Dedifferentiated amniotic fluid mesenchymal stem cell (primary cell): Measurements from ENCODE around the gene TLL2.

Experiments used
- DNase-seq: peaks from one replicate; pipeline ENCODE4 v3.0.0-alpha.2; 2016; ENCODE audit errors: extremely low spot score

TLL2 gene

DNA sequence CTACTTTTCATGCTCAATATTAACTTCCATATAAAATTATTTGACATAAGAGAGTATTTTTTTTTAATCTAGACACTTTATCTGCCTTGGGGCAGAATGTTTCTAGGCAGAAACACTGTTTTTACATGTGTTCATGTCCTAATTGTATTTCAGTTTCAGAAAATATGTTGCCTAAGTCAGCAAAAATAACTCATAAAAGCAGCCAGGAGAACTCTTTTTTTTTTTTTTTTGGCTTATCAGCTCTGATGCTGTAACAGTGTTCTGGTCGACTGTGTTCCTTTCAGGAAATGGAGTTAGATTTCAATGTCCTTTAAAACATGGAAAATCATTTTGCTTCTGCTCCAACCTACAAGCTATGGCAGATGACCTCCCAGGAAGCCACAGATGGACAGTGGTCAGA lies 91.7 kb downstream of the TLL2 start:
- DNase-seq, result no peak

DNA sequence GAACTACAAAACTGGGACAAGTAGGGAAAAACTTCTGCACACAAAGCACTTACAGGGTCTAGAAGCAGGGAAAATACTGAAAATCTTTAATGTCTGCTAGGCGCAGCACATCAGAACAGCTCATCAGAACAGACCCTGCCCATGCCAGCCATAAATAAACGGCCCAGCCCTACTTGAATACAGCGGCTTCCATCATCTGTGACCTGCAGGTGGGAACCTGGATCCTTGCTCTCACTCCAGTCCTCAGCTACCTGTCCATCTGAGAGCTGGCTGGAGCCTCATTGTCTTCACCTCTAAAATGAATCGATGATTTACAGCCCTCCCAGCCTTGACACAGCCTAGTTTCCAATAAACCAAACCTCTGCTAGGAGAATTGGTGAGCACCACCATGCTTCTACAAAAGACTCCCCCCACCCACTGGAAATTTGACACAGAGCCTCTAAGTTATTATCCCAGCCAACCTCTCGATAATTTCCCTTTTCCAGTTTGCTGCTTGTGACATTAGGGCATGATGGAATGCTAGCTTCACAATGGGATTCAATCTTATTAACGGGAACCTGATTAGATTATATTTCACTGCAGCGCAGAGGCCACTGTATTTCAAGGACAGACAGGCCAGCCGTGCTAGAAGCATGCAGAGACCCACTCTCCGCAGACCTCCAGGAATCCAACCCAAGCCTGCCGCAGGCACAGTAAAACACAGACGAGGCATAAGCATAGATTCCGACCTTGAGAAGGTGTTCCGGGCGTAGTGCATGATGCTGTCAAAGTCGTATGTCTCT lies 93.3 kb downstream of the TLL2 start:
- no peak for DNase-seq

DNA sequence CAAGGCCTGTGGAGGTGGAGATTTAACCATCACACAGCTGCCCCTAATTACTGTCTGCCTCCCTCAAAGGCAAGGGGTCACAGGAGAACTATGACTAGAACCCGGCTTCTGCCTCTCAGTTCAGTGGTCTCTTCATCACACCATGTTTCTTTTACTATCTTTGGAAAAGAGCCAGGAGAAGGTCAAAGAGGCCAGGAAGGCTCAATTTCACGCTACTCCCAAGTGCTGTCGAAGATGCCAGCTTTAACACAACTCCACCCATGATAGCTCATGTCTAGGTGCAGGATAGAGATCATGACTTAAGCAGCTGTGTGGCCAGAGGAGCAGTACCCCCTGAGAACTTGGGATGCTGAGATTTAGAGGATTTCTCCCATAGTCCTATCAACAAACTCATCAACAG lies 94.4 kb downstream of the TLL2 start:
- DNase-seq, result no peak

DNA sequence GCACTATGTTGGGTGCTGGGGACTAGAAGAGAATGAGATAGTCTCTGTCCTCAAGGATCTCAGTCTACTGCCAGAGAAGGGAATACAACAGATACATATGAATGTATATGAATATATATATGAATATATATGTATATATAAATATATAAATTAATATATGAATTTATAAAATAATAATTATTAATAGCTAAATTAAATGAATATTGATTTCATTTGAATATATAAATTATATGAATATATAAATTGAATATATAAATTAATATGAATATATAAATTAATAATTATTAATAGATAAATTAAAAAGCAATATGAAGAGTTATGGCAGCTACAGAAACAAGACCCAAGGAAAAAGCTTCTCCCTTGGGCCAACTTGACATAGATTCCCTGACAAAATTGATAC lies 95.1 kb downstream of the TLL2 start:
- DNase-seq, result no peak

DNA sequence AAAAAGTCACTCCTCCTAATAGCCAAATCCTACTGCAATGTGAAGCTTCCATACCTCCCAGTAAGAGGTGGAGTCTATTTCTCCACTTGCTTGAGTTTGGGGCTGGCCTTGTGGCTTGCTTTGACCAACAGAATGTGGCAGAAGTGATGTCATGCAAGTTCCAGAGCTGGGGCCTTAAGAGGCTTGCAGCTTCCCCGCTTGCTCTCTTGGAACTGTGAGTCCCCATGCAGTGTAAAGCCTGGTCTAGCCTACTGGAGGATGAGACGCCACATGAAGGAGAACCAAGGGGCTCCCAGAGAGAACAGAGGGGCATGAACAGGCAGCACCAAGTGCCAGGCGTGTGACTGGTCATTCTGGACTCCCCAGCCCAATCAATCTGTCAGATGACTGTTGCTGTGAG lies 96.3 kb downstream of the TLL2 start:
- no peak for DNase-seq

DNA sequence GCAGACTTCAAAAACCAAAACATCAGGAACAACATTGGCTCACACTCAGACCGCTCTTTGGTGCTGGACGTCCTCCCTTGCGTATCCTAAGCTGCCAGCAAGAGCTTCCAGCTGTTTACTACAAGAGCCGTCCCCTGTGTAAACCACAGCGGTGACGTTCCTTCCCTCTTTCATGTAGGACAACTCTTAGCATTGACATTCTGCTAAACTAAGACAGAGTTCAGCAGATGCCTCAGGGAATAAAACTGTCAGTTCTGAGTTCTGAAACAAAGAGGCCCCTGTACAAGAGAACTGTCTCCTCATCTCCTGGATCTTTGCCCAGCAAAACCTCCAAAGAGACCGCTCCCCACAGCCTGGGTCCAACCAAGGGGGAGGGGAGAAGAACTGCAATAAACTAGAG lies 97.1 kb downstream of the TLL2 start:
- DNase-seq, result no peak

DNA sequence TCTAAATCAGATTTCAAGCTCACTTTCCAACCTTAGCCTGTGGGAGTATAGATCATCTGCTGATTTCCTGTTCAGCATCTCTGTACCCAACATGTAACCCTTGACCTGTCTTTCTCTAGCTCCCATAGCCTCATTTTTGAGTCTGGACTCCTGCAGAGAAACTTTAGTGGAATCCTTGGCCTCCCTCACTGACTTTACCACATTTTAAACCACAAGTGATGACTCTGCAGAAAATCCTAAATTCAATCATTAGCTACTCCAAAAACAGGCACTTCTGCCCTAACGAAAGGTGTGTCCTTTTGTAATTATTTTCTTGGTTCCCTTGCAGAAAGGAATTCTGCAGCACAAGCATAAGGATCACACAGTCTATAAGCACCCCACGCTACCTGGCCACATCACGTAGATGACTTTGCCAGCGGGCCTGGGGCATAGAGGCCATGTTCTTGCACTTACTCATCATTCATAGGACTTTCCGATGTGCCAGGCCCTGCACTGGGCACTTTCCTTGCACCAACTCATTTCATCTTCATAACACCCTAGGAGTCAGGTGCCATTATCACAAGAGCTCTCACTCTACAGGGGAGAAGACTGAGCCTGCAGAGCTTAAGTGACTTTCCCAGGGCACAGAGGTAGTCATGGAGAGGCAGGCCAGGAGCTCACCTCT lies 97.7 kb downstream of the TLL2 start:
- DNase-seq, result no peak

DNA sequence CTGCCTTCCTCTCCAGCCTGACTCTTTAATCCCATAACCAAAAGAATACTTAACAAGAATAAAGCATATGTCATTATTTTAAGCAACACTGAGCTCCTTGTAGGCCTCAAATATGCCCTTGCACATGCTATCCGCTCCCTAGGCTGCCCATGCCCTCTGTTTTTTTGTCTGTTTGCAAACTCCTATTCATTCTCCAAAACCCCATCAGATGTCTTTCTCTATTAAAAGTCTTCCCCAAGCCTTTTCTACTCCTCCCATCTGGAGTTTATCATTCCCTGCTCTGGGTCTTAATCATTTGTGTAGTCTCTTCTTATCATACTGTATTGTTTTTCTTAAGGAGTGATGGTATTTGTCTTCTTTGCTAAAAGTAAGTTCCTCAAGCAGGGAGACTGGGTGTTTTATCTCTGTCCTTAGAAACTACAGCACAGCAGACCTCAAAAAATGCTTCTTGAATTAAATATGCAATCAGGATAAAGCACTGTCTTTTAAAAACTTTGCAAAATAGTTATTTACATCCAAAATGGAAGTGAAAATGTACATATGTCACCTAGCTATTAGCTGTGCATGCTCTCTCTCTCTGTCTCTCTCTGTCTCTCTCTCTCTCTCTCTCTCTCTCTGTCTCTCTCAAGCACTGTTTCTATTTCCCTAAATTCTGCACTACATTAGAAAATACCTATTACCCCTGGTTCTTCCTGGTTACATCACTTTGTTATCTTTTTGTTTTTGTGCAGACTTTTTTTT lies 98.4 kb downstream of the TLL2 start:
- DNase-seq, result no peak

DNA sequence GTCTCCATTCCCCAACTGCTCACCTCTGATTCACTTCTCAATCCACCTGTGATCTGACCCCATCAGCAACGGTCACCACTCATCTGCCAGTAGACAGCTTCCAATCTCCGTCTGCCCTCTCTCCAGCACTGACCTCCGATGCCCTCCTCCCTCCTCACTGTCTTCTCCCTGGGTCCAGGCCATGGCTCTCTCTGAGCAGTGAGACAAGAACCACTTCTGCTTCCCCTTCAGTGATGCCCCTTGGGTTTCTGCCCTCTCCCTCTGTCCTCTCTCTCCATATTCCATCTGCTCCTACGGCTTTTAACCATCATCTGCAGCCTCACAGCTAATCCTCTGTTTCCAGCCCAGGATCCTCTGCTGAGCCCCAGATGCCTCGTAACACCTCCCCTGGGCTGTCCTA lies 99.4 kb downstream of the TLL2 start:
- DNase-seq, result no peak

DNA sequence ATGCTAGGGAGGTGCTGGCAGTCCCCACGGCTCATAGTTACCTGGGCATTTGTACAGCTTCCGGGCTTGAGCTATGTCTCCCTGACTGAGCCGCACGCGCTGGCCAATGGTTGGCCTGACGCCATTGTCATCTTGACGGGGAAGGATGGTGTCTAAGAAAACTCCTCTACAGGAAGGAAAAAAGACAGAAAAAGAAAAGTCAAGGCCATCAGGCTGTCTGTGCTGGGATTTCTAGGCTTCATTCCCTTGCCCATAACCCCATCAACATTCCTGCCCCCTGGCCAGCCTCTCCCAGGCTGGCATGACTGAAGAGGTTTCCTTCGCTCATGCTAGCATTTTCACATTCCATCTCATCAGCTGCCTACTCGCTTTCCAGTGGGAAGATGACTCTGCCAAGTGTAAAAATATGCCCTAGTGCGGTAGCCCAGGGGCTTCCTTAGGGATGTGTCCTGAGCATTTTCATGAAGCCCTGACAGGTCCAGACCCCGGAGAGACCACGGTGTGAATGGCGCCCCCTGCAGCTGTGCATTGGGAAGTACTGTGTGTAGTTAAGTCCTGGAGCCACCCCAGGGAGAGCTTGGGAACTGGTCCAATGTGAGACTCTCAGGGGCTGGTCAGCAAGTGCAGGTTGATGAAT lies 100.5 kb downstream of the TLL2 start:
- no peak for DNase-seq

DNA sequence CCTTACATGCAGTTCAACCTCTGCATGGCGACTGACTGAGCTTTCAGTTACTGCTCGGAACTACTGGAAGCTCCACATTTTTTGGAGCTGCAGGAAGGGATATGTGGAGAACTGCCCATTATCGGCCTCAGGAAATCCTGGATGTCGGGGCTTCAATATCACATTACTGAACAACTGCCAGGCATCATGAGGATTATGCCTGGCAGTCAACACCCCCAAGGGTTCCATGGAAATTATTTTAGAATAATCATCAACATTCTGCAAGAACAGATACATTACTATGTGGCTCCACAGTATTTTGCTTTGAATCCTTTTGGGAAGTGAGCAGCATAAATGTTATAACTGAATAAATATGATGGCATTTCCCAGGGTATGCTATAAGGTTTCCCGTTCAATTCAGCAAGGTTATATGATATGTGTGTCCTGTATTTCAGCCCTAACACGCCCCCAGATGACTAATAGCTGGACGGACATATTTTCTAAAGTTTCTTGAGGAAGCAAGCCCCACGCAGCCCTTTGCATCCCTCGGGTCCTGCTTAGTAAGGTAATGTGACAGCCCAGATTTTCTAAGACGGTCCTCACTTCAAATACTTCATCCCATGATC lies 101.9 kb downstream of the TLL2 start:
- no peak for DNase-seq

DNA sequence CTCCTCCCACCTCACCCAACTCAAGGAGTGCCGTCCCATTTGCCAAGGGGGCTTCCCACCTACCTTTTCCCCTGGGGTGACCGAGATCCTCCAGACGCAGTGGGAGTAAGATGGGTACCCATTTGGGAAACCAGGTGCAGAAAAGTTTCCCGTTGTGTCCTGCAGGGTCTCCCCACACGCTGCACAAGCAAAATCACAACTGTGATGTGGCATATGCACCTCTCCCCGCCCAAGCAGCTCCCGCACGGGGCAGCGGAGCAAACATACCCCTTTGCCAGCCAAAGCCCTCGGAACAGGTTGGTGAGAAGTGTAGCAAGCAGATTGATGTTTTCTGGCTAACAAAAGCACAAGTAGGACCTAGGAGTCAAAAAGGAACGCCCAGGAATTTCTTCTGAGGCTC lies 103.4 kb downstream of the TLL2 start:
- DNase-seq, result no peak

DNA sequence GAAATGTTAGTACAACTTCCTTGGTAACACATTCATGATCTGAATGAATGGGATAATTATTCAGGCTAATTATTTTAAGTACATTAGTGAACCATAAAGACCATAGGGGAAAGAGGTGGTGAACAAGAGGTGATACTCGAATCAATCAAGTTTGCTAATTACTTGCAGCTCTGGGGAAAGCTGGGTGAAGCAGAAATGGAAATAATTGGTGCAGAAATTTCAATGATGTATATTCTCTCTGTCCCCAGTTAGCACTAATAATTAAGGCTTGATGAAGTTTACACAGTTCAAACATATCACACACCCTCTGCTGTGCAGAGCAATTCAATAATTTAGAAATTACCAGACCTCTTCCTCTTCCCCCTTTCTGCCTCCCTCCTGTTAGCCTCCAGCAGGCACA lies 105.5 kb downstream of the TLL2 start:
- no peak for DNase-seq

DNA sequence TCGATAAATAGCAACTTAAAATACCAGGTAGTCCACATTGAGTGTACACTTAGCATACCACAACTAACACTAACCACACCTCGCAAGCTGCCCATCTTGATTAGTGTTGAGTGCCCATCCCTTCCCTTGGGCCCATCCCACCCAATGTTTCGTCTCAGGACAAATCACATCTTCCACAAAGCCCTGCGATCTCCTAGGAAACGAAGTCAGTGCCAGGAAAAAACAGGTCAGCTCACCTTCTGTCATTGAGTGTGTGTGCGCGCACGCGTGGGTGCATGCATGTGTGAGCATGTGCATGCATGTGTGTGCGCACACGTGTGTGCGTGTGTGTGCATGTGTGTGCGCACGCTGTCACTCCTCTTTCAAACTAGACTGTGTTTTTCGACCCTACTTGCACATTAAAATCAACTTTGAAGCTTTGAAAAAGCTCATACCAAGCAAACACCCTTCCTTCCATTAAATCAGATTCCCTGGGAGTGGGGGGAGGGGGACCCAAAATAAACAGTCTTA lies 106.1 kb downstream of the TLL2 start:
- no peak for DNase-seq

DNA sequence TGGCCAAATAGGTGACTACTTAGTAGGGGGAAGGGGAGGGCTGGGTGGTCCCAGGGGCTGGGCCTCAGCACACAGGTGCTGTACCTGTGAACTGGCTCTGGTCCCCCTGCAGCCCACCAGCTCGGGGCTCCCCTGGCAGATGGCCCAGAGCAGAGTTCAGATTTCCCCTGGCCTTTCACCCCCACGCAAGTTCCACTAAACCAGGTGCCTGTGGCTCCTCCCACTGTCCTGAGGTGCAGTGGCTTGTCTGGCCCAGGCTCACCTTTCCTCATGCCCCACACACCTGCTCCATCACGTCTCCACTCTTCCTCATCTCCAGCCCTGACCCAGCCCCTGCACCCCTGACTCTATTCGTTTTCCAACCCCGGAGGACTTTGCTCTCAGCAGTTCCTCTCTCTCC lies 107.6 kb downstream of the TLL2 start:
- DNase-seq, result no peak

DNA sequence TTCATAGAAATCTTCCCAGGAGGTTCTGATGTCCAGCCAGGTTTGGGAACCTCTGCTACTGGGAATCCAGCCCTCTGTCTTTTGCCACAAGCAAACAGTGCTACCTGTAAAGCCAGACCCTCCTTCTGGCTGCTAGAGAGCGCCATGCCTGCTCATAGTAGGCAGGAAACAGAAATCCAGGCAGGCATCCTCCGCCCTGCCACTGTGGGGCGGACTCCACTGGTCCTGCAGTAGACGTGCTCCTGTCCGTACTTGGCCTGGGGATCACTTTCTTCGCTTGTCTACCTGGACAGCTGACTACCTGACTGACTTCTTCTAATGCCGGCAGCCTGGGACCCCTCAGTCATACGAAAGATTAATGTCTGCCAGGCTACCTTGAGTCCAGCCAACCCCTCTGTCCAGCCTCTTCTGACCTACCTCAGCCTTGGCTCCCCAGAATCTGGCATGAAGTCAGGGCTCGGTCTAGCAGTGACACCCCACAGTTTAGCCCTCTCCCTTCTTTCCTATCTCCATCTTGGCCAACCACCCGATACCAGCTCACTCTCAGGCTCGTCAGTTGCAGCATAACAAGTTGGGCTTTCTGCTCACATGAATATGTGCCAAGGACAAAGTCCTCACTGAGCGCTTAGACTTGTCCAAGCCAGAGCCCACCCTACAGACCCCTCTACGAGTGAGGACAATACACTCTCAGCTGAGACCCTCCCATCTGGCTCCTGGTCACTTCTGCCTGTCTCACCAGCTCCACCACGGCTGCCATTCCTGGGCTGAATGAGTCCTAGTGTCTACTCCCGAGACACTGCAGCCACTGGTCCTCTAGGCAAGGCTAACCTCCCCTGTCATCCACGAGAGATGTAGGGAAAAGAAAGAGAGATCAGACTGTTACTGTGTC lies 111.1 kb downstream of the TLL2 start:
- DNase-seq, result no peak

DNA sequence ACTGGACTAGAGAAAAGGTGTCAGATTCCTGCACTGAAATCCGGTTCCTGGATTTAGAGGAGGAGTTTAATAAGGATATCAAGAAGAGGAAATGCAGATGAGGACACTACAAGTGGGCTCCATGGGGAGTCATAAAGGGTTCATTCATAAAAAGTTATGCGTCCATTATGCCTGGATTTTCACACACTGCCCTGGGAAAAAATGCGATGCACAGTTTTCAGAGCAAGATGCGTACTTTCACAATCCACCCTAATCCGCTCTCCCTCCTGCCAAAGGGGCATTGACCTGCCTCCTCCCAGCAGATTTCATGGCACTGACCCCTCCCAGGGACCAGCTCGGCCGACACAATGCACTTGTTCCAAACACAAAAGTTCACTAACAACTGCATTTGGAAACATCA lies 112.7 kb downstream of the TLL2 start:
- no peak for DNase-seq

DNA sequence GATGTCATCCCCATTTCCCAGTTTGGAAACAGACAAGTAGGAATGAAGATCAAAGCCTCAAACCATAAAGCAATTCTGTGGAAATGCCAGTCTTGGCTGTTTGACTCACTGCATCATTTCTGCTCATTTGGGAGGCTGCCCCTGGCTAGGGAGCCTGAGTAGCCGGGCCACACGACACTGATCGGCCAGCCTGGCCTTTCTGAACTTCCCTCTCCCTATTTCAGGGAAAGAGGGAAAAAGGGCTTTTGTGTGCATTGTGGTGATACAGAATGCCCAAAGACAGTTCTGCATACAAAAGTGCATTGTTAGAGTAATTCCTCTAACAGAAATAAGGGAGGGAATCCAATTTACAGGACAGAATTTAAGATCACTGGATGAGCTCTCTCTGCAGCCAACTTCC lies 113.3 kb downstream of the TLL2 start:
- DNase-seq, result no peak

DNA sequence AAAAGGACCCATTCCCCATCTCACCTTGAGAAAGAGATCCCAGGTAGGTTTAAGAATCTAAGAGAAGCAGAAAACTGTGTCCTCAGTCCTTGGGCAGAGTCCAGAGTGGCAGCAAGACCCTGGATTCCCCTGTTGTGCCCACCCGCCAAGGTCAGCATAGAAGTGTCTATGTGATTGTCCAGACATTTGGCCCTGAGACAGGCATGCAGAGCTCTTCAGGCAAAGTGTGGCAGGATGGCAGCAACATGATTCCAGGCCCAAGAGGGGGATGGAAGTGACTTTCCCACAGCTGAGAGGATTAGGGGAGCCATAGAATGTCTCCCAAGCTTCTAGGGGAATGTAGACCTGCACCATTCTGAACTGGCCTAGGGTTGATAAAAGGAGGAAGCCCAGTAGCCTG lies 115.8 kb downstream of the TLL2 start:
- DNase-seq, result no peak

DNA sequence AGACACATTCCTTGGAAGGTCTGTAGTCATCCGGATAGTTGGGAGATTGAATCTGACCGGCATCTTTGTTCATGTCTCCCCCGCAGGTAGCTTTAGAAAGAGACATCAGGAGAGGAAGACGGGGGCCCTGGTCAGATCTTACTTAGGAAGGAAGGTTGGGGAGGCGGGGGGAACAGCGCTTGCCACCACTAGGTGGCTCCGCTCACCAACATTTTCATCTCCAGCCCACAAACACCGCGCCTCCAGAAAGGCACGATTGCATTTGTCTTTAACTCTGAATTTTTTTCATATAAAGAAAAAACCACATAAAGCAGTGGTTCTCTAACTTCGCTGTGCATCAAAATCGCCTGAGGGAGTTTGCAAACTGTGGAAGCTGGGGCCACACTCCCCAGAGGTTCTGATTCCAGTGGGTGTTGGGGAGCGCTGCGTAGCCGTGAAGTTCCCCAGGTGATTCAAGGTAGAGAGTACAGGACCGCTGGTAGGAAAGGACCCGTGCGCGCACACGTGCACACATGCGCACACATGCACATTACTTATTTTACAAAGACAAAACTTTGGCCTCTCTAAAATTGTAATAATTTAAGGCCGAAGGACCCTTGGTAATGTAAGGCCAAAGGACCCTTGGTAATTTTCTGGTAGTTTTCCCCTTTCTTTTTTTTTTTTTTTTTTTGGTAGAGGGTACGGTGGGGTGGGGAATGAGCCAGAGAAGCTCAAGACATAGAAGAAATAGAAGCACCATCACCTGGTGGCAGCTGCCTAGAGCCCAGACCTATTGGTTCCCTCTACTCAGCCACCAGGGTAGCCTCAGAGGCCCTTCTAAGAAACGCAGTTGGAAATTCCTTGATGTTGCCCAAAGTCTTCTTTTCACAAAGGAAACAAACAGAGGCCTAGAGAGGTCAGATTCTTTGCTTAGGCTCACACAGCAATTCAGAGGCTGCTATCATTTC lies 117.5 kb downstream of the TLL2 start:
- DNase-seq, result peak; percentile 72
